GM20431 (cell line): ENCODE results near the gene VWA3A.
"Not testable (repeated sequence)": the region's sequence is repeated elsewhere in the genome, so short reads cannot be mapped to it uniquely, and the experiment has no call there.

Experiments
- in situ Hi-C: fragments of 300-500 bp; cut with MseI, MboI; formaldehyde crosslinking; loops from one replicate; pipeline ENCODE4 v1.15.0; 2020; ENCODE audit warnings: low sequenced_read_pairs; ENCODE audit not compliant: unreplicated experiment

The VWA3A gene, protein sequence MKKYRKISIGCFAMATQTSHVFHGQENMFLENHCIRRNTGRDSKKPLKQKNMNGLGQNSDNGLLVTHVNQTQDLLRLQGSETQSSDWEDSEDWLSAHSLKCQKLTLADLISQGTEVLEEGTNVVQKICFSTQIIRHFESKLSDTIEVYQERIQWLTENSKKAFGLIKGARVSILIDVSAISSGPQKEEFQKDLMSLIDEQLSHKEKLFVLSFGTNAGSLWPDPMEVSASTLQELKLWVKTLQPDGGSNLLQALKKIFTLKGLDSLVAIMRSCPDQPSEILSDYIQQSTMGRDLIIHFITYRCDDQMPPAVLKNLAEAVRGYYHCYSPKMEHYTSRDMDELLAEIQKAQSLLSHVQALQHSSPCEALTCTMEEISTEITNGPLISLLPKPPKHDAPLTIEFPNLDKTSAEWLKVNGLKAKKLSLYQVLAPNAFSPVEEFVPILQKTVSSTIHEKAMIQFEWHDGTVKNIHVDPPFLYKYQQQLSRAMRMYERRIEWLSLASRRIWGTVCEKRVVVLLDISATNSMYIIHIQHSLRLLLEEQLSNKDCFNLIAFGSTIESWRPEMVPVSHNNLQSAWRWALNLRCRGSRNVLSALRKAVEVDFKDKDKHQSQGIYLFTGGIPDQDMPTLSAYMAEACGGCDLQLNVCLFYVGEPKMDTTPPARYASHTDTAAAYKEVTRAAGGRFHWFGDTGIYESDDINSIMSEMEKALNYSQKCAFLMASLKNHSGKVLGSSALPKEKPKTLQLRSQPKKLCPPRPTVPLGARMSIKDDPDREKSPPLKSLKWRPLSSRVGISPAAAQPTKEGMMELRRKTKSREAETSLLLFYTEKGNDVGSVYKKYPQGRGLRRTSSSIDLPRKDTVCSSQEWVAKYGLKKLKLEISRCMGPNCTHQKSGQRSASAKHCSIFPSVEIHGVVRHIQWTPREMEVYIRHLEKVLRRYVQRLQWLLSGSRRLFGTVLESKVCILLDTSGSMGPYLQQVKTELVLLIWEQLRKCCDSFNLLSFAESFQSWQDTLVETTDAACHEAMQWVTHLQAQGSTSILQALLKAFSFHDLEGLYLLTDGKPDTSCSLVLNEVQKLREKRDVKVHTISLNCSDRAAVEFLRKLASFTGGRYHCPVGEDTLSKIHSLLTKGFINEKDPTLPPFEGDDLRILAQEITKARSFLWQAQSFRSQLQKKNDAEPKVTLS

DNA sequence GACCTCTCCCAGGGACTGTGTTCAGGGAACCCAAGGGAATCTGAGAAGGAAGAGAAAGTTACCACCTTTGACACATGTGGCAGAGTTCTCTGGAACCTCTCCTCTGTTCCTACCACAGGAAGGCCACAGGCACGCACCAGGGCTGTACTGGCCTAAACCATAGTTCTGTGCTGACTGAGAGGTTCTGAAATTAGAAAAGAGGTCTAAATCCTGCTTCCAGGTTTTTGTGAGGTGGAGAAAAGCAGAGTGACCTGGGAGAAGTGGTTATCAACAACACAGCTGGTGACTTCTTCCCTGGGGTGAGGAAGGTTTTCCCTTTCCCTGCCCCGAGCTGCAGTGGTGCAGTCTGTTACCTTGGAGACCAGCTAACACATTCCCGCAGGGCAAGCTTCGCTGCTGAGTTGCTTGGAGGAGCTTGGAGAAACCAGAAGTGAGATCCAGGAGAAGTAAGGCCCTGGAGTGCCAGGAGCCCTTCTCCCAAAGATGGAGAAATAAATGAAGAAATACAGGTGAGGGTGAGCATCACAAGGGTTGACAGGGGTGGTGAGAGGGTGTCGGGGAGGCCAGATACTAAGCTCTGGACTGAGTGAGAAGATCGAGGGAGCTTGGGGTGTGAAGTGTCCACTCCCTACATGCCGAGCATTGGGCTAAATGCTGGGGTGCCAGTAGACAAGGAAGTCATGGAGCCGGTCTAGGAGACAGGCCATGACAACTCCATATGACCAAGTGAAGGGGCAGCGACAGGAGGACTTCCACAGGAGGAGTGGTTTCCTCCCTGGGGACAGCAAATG, at the start of gene VWA3A:
VWA3A (plus strand) TSS at position 399 of the 791 bp plus-strand sequence; CDS start at position 496, 97 bp downstream.
- in situ Hi-C loops = no loop called here

DNA sequence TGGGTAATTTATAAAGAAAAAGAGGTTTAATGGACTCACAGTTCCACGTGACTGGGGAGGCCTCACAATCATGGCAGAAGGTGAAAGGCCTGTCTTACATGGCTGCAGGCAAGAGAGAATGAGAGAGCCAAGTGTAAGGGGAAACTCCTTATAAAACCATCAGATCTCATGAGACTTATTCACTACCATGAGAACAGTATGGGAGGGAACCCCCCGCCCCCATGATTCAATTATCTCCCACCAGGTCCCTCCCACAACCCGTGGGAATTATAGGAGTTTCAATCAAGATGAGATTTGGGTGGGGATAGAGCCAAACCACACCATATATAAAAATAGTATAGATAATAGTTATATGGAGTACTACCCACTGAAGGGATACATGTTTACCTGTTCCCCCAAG, 48.5 kb upstream of the VWA3A start:
- in situ Hi-C loops = not testable (repeated sequence)

DNA sequence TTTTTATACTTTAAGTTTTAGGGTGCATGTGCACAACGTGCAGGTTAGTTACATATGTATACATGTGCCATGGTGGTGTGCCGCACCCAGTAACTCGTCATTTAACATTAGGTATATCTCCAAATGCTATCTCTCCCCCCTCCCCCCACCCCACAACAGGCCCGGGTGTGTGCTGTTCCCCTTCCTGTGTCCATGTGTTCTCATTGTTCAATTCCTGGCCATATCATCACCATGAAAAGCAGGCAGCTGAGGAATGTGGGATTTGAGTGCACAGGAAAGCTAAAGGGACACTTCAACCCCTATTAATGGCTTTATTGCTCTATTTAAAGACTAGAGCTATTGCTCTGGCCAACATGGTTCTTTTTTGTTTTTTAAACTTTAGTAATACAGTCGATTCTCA, 46.5 kb upstream of the VWA3A start:
- in situ Hi-C loops = not testable (repeated sequence)

DNA sequence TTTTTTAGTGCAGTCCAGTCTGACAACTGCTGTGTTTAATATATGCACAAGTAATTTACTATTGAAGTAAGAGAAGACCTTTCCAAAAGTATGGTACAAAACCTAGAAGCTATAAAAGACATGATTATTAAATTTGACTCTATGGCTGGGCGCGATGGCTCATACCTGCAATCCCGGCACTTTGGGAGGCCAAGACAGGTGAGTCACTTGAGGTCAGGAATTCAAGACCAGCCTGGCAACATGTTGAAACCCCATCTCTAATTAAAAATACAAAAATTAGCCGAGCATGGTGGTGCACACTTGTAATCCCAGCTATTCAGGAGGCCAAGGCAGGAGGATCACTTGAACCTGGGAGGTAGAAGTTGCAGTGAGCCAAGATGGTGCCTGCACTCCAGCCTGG, 41.4 kb upstream of the VWA3A start:
- in situ Hi-C loops = no loop called here

DNA sequence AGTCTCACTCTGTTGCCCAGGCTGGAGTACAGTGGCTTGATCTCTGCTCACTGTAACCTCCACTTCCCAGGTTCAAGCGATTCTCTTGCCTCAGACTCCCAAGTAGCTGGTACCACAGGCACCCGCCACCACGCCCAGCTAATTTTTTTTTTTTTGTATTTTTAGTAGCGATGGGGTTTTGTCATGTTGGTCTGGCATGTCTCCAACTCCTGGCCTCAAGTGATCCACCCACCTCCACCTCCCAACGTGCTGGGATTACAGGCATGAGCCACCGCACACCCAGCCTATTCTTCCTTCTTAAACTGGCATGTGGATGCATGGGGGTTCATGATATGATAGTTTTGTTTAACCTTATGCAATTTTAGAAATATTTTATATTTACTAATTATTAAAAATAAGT, 39.4 kb upstream of the VWA3A start:
- in situ Hi-C loops = no loop called here

DNA sequence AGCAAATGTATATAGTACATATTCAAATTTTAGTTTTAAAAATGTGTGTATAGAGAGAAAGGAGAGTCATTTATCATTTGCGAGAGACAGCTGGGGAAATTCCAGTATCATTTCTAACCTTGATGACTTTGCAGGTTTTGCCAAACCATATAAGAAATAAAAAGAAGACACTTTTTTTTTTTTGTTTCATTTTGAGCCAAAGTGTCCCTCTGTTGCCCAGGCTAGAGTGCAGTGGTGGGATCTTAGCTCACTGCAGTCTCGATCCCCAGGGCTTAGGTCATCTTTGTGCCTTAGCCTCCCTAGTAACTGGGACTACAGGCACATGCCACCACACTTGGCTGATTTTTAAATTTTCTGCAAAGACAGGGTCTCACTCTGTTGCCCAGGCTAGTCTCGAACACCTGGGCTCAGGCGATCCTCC, 38.4 kb upstream of the VWA3A start:
- in situ Hi-C loops = no loop called here

DNA sequence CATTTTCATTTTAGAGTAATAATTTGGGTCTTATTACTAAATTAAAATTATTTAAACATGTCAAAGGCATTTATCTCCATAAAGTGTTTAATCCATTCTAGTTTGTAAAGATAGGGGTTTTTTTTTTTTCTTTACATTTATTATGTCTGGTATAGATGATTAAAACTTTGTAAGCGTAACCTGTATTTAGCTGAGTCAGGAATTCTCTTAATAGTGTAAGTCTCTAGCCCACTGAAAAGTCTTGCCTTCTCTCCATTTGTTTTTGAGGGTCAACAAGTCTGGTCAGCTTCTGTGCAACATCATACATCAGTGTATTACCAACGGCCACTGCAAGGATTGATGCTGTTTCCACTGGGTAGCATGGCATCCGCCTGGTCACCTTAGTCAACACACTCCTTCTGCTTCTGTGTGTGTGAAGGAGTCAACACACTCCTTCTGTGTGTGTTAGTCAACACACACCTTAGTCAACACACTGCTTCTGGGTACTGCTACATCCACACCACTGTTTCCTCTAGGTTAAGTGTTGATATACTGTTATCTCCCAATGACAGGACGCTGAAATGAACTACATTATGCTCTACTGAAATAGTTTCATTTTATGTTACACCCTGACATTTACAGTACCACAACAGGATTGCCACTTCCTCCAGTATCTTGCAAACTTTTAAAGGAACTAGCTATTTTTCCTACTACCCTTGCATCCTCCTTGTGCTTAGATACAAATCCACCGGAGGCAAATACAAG, 37.3 kb upstream of the VWA3A start:
- in situ Hi-C loops = no loop called here

DNA sequence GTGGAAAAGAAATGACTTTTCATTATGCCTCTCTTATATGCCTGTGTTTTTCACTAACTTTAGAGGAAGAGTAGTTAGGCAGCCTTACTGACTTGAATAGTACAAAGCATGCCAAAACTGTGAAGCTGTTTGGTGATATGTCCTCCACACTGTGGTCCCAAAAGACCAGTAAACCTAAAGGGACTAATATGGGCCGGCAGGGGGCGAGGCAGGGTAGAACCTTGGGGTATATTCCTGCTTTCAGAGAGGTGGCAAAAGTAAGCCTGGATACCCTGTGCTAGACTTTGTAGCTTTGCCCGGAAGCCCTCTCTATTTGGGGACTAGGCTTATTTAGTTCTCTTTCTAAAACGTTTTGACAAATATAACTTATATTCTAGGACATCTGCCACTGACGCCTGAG, 36.5 kb upstream of the VWA3A start:
- in situ Hi-C loops = no loop called here

DNA sequence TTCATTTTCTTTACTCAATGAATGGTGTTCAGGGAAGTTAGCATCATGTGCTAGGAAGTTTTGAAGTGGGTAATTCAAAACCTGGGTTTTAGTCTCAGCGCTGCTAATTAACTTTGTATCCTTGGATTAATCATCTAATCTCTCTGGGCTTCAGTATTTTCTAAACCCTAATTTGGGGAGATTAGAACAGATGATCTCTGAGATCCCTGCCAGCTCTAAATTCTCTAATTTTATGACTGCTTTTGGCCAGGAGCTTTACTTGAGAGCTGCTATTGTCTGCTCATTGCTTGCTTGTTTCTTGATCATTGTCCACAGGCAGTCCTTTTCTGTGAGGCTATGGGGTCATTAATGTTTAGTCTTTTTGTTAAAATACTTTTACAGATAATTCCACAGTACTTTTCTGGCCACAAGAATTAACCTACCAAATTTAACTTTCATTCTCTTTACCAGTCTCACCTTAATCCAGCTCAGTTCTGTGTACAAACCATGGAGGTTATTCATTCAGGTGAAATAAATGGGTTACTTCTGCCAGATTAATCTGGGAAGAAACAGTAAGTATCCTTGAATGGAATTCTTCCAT, 28.4 kb upstream of the VWA3A start:
- in situ Hi-C loops = no loop called here

DNA sequence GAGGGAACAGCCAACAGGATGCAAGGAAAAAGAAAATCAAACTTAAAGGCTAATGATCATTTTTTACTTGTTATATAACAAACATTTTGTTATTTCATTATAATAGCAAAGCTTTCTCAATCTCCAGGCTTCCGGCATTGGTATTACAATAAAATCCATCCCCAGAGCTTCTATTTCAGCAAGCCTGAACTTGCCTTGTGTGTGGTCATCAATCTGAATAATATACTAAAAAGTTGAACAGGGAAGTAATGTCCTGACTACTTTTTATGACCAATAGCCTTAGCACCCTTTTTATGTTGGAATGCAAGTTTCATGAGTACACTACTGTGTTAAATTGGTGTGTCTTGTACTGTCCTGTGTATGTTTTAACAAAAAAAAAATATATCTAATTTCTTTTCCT, 27.1 kb upstream of the VWA3A start:
- in situ Hi-C loops = no loop called here

DNA sequence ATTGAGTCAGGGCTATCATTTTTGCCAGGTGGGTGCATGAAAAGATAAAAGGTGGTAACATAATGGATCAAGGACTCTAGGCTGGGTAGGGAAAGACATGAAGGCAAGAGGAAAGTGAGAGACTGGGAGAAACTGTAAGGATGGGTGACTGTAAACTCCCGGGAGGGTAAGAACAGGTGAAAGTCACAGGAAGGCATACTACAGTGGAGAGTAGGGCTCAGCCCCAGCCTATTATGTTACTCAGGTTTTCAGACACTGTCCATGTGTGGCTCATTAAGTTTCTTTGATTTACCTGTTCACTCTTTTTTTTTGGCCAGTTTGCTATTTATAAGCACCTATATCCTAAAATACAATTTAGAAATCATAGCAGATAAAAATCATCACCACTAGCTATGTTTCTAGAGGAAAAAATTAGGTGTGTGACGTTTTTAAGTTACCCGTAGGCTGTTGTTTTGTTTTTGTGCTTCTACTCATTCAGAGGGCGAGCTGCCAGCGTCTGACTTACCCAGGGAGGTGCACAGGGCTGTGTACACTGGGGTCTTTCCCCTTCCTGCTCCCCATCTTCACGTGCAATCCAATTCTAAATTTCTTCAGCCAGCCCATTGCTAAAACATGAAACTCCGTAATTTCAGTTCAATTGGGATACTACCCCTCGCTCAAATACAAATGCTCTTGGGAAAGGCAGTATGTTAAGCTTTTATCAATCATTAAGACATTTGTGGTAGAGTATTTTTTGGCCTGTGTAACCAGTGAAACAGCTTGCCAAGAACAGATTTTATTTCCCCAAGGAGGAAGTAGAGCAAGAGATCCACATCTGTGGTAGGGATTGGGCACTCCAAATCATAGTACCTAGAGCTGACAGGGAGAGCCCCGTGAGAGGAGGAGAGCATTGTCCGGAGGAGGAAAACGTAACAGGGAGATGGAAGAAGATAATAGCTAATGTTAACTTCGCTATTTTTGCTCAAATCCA, 21.7 kb upstream of the VWA3A start:
- in situ Hi-C loops = no loop called here

DNA sequence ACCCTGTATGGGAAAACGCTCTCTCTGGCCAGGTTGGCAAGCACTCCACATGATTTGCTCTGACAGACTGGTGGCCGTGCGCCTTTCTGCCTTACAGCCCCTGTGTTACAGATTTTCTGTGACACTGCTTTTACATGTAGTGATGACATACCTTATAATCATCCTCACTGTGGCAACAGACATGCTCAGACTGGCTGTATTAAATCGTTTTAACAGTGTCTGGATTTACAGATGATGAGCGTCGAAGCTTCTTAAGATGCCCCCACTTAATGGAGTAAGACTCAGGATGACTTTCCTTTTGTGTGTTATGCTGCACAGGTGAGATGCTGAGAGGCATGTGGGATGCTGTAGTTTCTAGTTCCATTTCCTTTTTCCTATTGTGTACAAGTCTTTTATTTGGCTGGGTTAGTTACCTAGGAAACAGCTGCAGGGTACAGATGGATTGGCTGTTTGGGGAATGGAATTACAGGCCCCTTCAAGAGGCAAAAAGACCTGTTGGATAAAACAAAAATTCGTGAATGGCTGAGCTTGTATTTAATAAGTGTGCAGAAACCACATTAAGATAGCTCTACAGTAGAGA, 20.9 kb upstream of the VWA3A start:
- in situ Hi-C loops = no loop called here

DNA sequence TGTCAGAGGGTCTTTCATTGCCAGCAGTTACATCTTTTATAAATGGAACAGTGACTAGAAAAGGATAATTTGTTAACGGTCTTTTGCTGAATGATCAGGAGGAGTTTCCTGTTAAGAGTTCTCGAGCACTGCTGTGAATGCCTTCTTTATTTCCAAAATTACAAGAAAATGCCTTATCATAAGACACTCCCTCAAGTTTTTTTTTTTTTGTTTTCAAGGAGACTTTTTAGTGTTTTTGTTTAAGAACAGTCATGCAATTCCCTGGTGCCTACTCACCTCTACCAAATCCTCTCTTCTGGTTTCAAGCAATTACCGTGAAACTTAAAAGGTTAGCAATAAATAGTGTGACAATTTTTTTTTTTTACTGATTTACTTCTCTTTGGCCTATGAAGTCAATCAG, 19.0 kb upstream of the VWA3A start:
- in situ Hi-C loops = no loop called here

DNA sequence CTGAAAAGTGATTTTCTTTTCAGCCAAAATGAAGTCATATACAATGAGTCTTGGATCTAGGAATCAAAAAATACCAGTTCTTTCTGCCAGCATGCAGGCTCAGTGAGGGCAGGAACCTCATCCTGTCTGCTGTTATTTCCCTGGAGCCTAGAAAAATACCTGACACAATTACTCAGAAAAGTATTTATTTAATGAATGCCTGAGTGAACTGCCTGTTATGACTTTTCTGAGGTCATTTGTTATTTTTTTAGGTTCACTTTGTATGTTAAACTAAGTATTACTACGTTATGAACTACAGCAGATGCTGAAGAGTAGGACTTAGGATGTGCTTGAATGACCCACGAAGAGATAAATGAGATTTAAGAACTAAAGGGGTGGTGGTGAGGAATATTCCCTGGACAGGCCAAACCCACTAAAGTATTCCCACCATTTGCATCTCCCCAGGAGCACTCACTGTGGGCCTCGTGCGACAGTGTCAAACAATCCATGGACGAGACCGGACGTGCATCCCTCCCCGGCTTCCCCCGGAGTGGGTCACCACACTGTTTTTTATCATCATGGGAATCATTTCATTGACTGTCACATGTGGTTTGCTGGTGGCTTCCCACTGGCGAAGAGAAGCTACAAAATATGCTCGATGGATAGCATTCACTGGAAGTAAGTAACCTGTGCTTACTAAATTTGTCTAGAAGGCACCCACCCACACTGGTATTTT, 17.1 kb upstream of the VWA3A start:
- in situ Hi-C loops = loop anchor here (5.0 kb wide), 1 partner anchor 73 kb away; the partner anchor contains the start of gene PDZD9

DNA sequence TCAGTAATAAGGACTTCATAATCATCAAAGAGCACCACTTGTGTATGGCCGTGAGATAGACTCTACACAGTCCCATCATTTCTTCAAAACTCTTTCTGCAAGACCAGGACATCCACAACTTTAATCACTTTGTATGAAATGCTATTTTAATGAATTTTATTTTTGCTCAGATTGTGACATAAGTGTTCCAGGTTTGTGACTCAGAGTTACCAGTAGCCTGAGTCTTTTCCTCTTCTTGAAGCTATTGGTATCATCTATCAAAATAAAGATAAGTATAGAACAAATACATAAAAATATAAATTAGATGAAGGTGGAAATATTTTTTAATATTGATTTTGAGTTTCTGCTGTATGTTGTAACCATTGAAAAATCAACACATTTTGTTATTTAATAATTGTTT, 16.6 kb upstream of the VWA3A start:
- in situ Hi-C loops = loop anchor here (5.0 kb wide), 1 partner anchor 73 kb away; the partner anchor contains the start of gene PDZD9

DNA sequence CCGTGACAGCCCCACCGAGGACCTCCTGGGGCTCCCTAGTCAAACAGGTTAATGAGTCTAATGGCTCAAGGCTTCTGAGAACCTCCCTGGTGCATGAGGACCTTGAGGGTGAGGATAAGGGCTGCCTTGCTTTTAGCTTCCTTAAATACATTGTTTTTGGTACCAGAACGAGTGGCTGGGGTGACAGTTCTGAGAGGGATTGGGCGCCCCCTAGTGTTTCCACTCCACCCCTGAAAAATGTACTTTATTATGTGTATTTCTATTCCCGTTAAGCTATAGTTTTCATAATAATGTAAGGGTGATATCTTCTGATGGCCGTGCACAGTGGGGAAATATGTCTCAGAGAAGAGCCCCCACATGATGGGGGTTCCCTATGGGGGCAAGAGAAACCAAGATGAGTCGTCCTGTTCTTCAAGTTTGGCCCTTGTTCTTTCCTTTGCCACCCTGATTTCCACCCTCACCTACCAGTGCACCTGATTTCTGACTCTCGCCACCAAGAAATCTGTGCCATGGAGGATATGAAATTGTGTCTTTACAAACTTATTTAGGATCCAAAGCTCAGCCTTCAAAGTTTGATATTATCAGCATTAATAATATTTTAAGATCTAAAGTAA, 14.5 kb upstream of the VWA3A start:
- in situ Hi-C loops = loop anchor here (5.0 kb wide), 1 partner anchor 76 kb away; the partner anchor contains the start of gene PDZD9
